HepG2 (cell line): ENCODE data around the gene NEURL1. TPM values are rescaled to one million over a fixed set of nuclear protein-coding genes. Genes with fewer than 3 reads are reported as not detected.

Experiments
- ELF1 ChIP-seq: sonication (generic); formaldehyde crosslinking; IDR thresholded peaks from 2 replicates; pipeline ENCODE4 v1.4.0; 2020; ENCODE audit warnings: missing genetic modification reagents
- HHEX ChIP-seq: IDR thresholded peaks from 2 replicates; pipeline ENCODE4 v1.6.1; 2016; ENCODE audit warnings: control low read depth
- IRF2 ChIP-seq: IDR thresholded peaks from 2 replicates; pipeline ENCODE4 v1.6.1; 2018; ENCODE audit warnings: missing genetic modification reagents, missing compliant biosample characterization
- MED1 ChIP-seq: sonication (generic); formaldehyde crosslinking; IDR thresholded peaks from 2 replicates; pipeline ENCODE4 v1.4.0; 2020; ENCODE audit warnings: missing genetic modification reagents
- NR2F1 ChIP-seq, 2 experiments: fragments of 450-650 bp in 1 of 2; formaldehyde crosslinking in 1 of 2; IDR thresholded peaks; 2 replicates each; pipeline versions ENCODE4 v1.5.0 to v1.6.1; 2016 to 2020; ENCODE audit warnings: mild to moderate bottlenecking in 1 of 2, missing compliant biosample characterization in 1 of 2, missing genetic modification reagents in 1 of 2, moderate library complexity in 1 of 2
- PCBP1 ChIP-seq: fragments of 200-400 bp; formaldehyde crosslinking; IDR thresholded peaks from 2 replicates; pipeline ENCODE4 v1.6.1; 2017; ENCODE audit warnings: mild to moderate bottlenecking, low read depth, low read length, borderline replicate concordance
- ZKSCAN1 ChIP-seq: fragments of 150-350 bp; IDR thresholded peaks from 2 replicates; pipeline ENCODE4 v1.6.1; 2014; ENCODE audit warnings: low read length
- ZNF138 ChIP-seq: sonication (generic); formaldehyde crosslinking; IDR thresholded peaks from 2 replicates; pipeline ENCODE4 v1.5.0; 2020; ENCODE audit warnings: mild to moderate bottlenecking, low read depth, missing genetic modification reagents
- ZNF354B ChIP-seq: sonication (generic); formaldehyde crosslinking; IDR thresholded peaks from 2 replicates; pipeline ENCODE4 v1.8.0; 2022; ENCODE audit warnings: mild to moderate bottlenecking, missing genetic modification reagents
- ZNF616 ChIP-seq: sonication (generic); formaldehyde crosslinking; IDR thresholded peaks from 2 replicates; pipeline ENCODE4 v1.5.0; 2020; ENCODE audit warnings: low read depth, mild to moderate bottlenecking, missing genetic modification reagents
- polyA plus RNA-seq, 8 experiments: library from polyadenylated mRNA; depleted of rRNA in 3 of 8; stranded (reverse) in 7 of 8; unstranded in 1 of 8; fragments of >200 nt; fragmentation: Illumina TruSeq in 4 of 8; extraction: Trizol in 4 of 8; gene quantifications; 2 replicates each; pipeline versions ENCODE4 v1.2.1 to v1.2.3, GENCODE V29; 2011 to 2016; ENCODE audit warnings: low read depth in 4 of 8, missing spikeins in 1 of 8, mixed read lengths in 1 of 8; ENCODE audit not compliant: insufficient read depth in 1 of 8
- total RNA-seq, 5 experiments: library from RNA; depleted of rRNA; stranded (reverse); fragments of >200 nt; fragmentation: Illumina TruSeq; extraction: Trizol; gene quantifications; 2 replicates each; pipeline ENCODE4 v1.2.3, GENCODE V29; 2016; ENCODE audit warnings: low read depth in 1 of 5
- TF ChIP-seq, protein P1 (sequence below): sonication (generic); formaldehyde crosslinking; IDR thresholded peaks from 2 replicates; pipeline ENCODE4 v1.4.0; 2020; ENCODE audit warnings: mild to moderate bottlenecking, missing genetic modification reagents
- TF ChIP-seq, protein P2 (sequence below): sonication (generic); formaldehyde crosslinking; conservative IDR thresholded peaks from 2 replicates; pipeline ENCODE4 v1.4.0; 2020; ENCODE audit warnings: mild to moderate bottlenecking, missing genetic modification reagents, moderate library complexity
- TF ChIP-seq, protein P3 (sequence below): sonication (generic); formaldehyde crosslinking; IDR thresholded peaks from 2 replicates; pipeline ENCODE4 v1.4.0; 2020; ENCODE audit warnings: missing genetic modification reagents
- TF ChIP-seq, protein P4 (sequence below): IDR thresholded peaks from 2 replicates; pipeline ENCODE4 v1.6.1; 2016; ENCODE audit warnings: mild to moderate bottlenecking, missing biosample characterization, missing genetic modification reagents
- TF ChIP-seq, protein P5 (sequence below), 2 experiments: fragments of 450-650 bp in 1 of 2; sonication (generic) in 1 of 2; formaldehyde crosslinking; IDR thresholded peaks; 2 replicates each; pipeline versions ENCODE4 v1.5.0 to v1.8.0; 2020 to 2022; ENCODE audit warnings: mild to moderate bottlenecking in 1 of 2, missing genetic modification reagents in 1 of 2

NEURL1 gene
- total and polyA plus RNA-seq, 2 of the 13 experiments (the other 11 are each of a cell fraction or from before 2014, with no cell fraction given): not detected

DNA sequence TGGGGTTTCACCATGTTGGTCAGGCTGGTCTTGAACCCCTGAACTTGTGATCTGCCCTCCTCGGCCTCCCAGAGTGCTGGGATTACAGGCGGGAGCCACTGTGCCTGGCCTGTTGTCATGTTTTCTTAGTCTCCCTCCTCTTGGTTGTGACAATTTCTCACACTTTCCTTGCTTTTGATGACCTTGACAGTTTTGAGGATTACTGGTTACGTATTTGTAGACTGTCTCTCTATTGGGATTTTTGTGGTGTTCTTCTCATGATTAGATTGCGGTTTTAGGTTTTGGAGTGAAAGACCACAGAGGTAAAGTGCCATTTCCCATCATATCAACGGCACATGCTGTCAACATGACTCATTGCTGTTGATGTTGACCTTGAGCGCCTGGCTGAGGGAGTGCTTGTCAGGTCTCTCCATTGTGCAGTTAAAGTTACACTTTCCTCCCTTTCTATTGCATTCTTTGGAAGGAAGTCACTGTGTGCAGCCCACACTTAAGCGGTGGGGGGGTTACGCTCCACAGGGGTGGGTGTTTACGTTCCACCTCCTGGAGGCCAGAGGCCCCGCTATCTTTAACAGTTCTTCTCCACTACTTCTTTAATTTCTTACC, 10.8 kb downstream of the NEURL1 start (continued):
- TF ChIP-seq, protein P1, sequence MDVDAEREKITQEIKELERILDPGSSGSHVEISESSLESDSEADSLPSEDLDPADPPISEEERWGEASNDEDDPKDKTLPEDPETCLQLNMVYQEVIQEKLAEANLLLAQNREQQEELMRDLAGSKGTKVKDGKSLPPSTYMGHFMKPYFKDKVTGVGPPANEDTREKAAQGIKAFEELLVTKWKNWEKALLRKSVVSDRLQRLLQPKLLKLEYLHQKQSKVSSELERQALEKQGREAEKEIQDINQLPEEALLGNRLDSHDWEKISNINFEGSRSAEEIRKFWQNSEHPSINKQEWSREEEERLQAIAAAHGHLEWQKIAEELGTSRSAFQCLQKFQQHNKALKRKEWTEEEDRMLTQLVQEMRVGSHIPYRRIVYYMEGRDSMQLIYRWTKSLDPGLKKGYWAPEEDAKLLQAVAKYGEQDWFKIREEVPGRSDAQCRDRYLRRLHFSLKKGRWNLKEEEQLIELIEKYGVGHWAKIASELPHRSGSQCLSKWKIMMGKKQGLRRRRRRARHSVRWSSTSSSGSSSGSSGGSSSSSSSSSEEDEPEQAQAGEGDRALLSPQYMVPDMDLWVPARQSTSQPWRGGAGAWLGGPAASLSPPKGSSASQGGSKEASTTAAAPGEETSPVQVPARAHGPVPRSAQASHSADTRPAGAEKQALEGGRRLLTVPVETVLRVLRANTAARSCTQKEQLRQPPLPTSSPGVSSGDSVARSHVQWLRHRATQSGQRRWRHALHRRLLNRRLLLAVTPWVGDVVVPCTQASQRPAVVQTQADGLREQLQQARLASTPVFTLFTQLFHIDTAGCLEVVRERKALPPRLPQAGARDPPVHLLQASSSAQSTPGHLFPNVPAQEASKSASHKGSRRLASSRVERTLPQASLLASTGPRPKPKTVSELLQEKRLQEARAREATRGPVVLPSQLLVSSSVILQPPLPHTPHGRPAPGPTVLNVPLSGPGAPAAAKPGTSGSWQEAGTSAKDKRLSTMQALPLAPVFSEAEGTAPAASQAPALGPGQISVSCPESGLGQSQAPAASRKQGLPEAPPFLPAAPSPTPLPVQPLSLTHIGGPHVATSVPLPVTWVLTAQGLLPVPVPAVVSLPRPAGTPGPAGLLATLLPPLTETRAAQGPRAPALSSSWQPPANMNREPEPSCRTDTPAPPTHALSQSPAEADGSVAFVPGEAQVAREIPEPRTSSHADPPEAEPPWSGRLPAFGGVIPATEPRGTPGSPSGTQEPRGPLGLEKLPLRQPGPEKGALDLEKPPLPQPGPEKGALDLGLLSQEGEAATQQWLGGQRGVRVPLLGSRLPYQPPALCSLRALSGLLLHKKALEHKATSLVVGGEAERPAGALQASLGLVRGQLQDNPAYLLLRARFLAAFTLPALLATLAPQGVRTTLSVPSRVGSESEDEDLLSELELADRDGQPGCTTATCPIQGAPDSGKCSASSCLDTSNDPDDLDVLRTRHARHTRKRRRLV (CRISPR knock-in tag): no peak
- peak; percentile 50; the same call in 1 of the 2 replicates for TF ChIP-seq IRF2
- TF ChIP-seq ZNF354B (CRISPR knock-in tag): no peak
- TF ChIP-seq, protein P2, sequence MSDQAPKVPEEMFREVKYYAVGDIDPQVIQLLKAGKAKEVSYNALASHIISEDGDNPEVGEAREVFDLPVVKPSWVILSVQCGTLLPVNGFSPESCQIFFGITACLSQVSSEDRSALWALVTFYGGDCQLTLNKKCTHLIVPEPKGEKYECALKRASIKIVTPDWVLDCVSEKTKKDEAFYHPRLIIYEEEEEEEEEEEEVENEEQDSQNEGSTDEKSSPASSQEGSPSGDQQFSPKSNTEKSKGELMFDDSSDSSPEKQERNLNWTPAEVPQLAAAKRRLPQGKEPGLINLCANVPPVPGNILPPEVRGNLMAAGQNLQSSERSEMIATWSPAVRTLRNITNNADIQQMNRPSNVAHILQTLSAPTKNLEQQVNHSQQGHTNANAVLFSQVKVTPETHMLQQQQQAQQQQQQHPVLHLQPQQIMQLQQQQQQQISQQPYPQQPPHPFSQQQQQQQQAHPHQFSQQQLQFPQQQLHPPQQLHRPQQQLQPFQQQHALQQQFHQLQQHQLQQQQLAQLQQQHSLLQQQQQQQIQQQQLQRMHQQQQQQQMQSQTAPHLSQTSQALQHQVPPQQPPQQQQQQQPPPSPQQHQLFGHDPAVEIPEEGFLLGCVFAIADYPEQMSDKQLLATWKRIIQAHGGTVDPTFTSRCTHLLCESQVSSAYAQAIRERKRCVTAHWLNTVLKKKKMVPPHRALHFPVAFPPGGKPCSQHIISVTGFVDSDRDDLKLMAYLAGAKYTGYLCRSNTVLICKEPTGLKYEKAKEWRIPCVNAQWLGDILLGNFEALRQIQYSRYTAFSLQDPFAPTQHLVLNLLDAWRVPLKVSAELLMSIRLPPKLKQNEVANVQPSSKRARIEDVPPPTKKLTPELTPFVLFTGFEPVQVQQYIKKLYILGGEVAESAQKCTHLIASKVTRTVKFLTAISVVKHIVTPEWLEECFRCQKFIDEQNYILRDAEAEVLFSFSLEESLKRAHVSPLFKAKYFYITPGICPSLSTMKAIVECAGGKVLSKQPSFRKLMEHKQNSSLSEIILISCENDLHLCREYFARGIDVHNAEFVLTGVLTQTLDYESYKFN (CRISPR knock-in tag): peak; percentile 69
- TF ChIP-seq ZKSCAN1: no peak
- no peak for TF ChIP-seq ELF1 (CRISPR knock-in tag)
- TF ChIP-seq ZNF138 (CRISPR knock-in tag): no peak
- no peak for TF ChIP-seq PCBP1
- TF ChIP-seq, protein P3, sequence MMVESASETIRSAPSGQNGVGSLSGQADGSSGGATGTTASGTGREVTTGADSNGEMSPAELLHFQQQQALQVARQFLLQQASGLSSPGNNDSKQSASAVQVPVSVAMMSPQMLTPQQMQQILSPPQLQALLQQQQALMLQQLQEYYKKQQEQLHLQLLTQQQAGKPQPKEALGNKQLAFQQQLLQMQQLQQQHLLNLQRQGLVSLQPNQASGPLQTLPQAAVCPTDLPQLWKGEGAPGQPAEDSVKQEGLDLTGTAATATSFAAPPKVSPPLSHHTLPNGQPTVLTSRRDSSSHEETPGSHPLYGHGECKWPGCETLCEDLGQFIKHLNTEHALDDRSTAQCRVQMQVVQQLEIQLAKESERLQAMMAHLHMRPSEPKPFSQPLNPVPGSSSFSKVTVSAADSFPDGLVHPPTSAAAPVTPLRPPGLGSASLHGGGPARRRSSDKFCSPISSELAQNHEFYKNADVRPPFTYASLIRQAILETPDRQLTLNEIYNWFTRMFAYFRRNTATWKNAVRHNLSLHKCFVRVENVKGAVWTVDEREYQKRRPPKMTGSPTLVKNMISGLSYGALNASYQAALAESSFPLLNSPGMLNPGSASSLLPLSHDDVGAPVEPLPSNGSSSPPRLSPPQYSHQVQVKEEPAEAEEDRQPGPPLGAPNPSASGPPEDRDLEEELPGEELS: peak; percentile 77
- TF ChIP-seq HHEX (CRISPR knock-in tag): peak; percentile 58; the same call in 1 of the 2 replicates
- TF ChIP-seq MED1 (CRISPR knock-in tag): peak; percentile 68
- TF ChIP-seq, protein P4, sequence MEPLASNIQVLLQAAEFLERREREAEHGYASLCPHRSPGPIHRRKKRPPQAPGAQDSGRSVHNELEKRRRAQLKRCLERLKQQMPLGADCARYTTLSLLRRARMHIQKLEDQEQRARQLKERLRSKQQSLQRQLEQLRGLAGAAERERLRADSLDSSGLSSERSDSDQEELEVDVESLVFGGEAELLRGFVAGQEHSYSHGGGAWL (CRISPR knock-in tag): no peak
- 0 out of 4 replicates have a peak, but pooled peaks of 1 of the 2 experiments have one; percentile 19 for TF ChIP-seq NR2F1 (CRISPR knock-in tag; IDR thresholded peaks at IDR 0.05)
- no peak for TF ChIP-seq ZNF616 (CRISPR knock-in tag)
- TF ChIP-seq, protein P5, sequence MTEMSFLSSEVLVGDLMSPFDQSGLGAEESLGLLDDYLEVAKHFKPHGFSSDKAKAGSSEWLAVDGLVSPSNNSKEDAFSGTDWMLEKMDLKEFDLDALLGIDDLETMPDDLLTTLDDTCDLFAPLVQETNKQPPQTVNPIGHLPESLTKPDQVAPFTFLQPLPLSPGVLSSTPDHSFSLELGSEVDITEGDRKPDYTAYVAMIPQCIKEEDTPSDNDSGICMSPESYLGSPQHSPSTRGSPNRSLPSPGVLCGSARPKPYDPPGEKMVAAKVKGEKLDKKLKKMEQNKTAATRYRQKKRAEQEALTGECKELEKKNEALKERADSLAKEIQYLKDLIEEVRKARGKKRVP (CRISPR knock-in tag; IDR thresholded peaks at IDR 0.05): peak in 1 of 2 experiments; percentile 76; a peak in 2 of 4 replicates
